GM19193 (cell line): ENCODE measurements around the gene LRRC38.

Experiments
- POLR2A ChIP-seq: IDR thresholded peaks from 4 replicates; pipeline ENCODE4 v1.6.1; 2011; ENCODE audit not compliant: insufficient read depth, insufficient read length; ENCODE audit errors: extremely low read depth

The LRRC38 gene

GRCh38 chr1:13494025-13494424 is 19.8 kb downstream of the LRRC38 start:
- TF ChIP-seq POLR2A, result no peak

GRCh38 chr1:13492711-13493110 is 21.1 kb downstream of the LRRC38 start:
- no peak for TF ChIP-seq POLR2A

GRCh38 chr1:13487957-13488356 is 25.8 kb downstream of the LRRC38 start:
- TF ChIP-seq POLR2A, result no peak

GRCh38 chr1:13487143-13487868 is 26.5 kb downstream of the LRRC38 start:
- no peak for TF ChIP-seq POLR2A

GRCh38 chr1:13483946-13484345 is 29.9 kb downstream of the LRRC38 start:
- no peak for TF ChIP-seq POLR2A

GRCh38 chr1:13482600-13482999 is 31.2 kb downstream of the LRRC38 start:
- no peak for TF ChIP-seq POLR2A

- TF ChIP-seq POLR2A, result no peak
These were observed 34.5 kb downstream of the LRRC38 start for GRCh38 chr1:13479171-13479856.

- TF ChIP-seq POLR2A, result no peak
These were observed 35.1 kb downstream of the LRRC38 start for GRCh38 chr1:13478692-13479091.

- TF ChIP-seq POLR2A, result no peak
These were observed 44.5 kb downstream of the LRRC38 start for GRCh38 chr1:13469343-13469742.

GRCh38 chr1:13465515-13465914 is 48.3 kb downstream of the LRRC38 start:
- TF ChIP-seq POLR2A, result no peak

- TF ChIP-seq POLR2A, result no peak
These were observed 51.1 kb downstream of the LRRC38 start for GRCh38 chr1:13462682-13463081.

GRCh38 chr1:13461977-13462376 is 51.8 kb downstream of the LRRC38 start:
- TF ChIP-seq POLR2A, result no peak

- no peak for TF ChIP-seq POLR2A
These were observed 56.8 kb downstream of the LRRC38 start for GRCh38 chr1:13456904-13457532.

GRCh38 chr1:13451399-13451965 is 62.3 kb downstream of the LRRC38 start:
- no peak for TF ChIP-seq POLR2A

- no peak for TF ChIP-seq POLR2A
These were observed 63.6 kb downstream of the LRRC38 start for GRCh38 chr1:13450204-13450603.
